ENCODE data around the gene IFFO2.

DNA sequence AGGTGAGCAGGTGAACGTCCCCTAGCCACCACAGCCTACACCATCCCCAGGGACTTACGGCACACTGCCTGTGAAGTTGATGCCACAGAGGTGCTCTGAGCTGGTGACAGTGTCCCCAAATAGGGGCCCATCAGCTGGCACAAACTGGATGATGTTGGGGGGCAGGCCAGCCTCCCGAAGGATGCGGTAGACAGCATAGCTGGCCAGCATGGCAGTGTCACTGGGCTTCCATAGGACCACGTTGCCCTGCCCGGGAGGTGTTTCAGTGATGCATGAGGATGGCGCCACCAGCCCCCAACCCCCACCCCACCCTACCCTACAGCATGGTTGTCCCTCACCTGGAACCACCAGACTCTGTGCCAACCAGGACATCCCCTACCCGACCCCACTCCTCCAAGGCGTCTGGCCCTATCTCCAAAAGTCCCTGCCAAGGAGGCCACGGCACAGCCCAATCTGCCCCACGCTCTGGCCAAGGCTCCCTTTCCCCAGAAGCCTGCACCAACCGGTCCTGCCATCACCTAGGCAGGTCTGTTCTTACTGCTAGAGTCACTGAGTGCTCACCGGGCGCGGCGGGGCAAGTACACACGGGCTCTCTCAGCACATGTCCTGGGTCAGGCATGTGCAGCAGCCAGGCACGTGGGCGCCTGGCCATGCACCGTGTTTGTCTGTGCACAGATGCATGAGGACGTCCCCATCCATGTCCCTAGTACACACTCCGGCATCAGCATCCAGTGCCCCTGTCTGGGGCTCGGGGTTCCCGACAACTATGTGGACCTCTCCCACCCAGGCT is 74.6 kb downstream of the IFFO2 start:
- TF ChIP-seq, protein P1, sequence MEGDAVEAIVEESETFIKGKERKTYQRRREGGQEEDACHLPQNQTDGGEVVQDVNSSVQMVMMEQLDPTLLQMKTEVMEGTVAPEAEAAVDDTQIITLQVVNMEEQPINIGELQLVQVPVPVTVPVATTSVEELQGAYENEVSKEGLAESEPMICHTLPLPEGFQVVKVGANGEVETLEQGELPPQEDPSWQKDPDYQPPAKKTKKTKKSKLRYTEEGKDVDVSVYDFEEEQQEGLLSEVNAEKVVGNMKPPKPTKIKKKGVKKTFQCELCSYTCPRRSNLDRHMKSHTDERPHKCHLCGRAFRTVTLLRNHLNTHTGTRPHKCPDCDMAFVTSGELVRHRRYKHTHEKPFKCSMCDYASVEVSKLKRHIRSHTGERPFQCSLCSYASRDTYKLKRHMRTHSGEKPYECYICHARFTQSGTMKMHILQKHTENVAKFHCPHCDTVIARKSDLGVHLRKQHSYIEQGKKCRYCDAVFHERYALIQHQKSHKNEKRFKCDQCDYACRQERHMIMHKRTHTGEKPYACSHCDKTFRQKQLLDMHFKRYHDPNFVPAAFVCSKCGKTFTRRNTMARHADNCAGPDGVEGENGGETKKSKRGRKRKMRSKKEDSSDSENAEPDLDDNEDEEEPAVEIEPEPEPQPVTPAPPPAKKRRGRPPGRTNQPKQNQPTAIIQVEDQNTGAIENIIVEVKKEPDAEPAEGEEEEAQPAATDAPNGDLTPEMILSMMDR (IDR thresholded peaks at IDR 0.05) = no peak
- no peak for TF ChIP-seq ZFX (IDR thresholded peaks at IDR 0.05; ENCODE audit: borderline replicate concordance)

All from 22Rv1 (cell line).